ENCODE data around the gene TBC1D4. TPM values are rescaled to one million over a fixed set of nuclear protein-coding genes. Genes with fewer than 3 reads are reported as not detected.
A peak's percentile ranks its signal among the peaks of the same experiment; 100 is the strongest.

The TBC1D4 gene
- 9.0 TPM for polyA plus RNA-seq (2012; ENCODE audit: insufficient read length, low read depth)

GRCh38 chr13:75482070-75482819 lies at the start of gene TBC1D4:
TBC1D4 (minus strand) TSS chr13:75482169; CDS start chr13:75481767, 402 bp downstream.
- TF ChIP-seq POLR2AphosphoS5 (IDR thresholded peaks at IDR 0.05; ENCODE audit: low read depth, low read length), result peak; percentile 52
- no peak for TF ChIP-seq FOXP2 (optimal IDR thresholded peaks at IDR 0.05; ENCODE audit: borderline replicate concordance, extremely low read depth, extremely low read length, insufficient read depth)

- TF ChIP-seq FOXP2 (optimal IDR thresholded peaks at IDR 0.05; ENCODE audit: borderline replicate concordance, extremely low read depth, extremely low read length, insufficient read depth) (no peak), SIN3A (IDR thresholded peaks at IDR 0.05; ENCODE audit: borderline replicate concordance, insufficient read depth, low read length) (no peak), REST (IDR thresholded peaks at IDR 0.05; ENCODE audit: insufficient read depth in 1 of 2, low read depth in 2 of 2, low read length in 2 of 2) (no peak), TAF1 (IDR thresholded peaks at IDR 0.05; ENCODE audit: borderline replicate concordance, insufficient read depth, low read length) (no peak), POLR2AphosphoS5 (IDR thresholded peaks at IDR 0.05; ENCODE audit: low read depth, low read length) (no peak)
Observed at GRCh38 chr13:75530549-75530961, 48.6 kb upstream of the TBC1D4 start.

- no peak for TF ChIP-seq REST (IDR thresholded peaks at IDR 0.05; ENCODE audit: insufficient read depth in 1 of 2, low read depth in 2 of 2, low read length in 2 of 2)
- TF ChIP-seq FOXP2 (optimal IDR thresholded peaks at IDR 0.05; ENCODE audit: borderline replicate concordance, extremely low read depth, extremely low read length, insufficient read depth), result no peak
- TF ChIP-seq TAF1 (IDR thresholded peaks at IDR 0.05; ENCODE audit: borderline replicate concordance, insufficient read depth, low read length), result no peak
- TF ChIP-seq POLR2AphosphoS5 (IDR thresholded peaks at IDR 0.05; ENCODE audit: low read depth, low read length), result no peak
- no peak for TF ChIP-seq SIN3A (IDR thresholded peaks at IDR 0.05; ENCODE audit: borderline replicate concordance, insufficient read depth, low read length)
Observed at GRCh38 chr13:75521956-75522355, 40.0 kb upstream of the TBC1D4 start.

- TF ChIP-seq REST (IDR thresholded peaks at IDR 0.05; ENCODE audit: insufficient read depth in 1 of 2, low read depth in 2 of 2, low read length in 2 of 2) (no peak), TAF1 (IDR thresholded peaks at IDR 0.05; ENCODE audit: borderline replicate concordance, insufficient read depth, low read length) (no peak), SIN3A (IDR thresholded peaks at IDR 0.05; ENCODE audit: borderline replicate concordance, insufficient read depth, low read length) (no peak)
Observed at GRCh38 chr13:75518439-75519088, 36.6 kb upstream of the TBC1D4 start.

- TF ChIP-seq POLR2AphosphoS5 (IDR thresholded peaks at IDR 0.05; ENCODE audit: low read depth, low read length), result no peak
- TF ChIP-seq TAF1 (IDR thresholded peaks at IDR 0.05; ENCODE audit: borderline replicate concordance, insufficient read depth, low read length), result no peak
- TF ChIP-seq REST (IDR thresholded peaks at IDR 0.05; ENCODE audit: insufficient read depth in 1 of 2, low read depth in 2 of 2, low read length in 2 of 2), result no peak
- TF ChIP-seq FOXP2 (optimal IDR thresholded peaks at IDR 0.05; ENCODE audit: borderline replicate concordance, extremely low read depth, extremely low read length, insufficient read depth), result no peak
- TF ChIP-seq SIN3A (IDR thresholded peaks at IDR 0.05; ENCODE audit: borderline replicate concordance, insufficient read depth, low read length), result no peak
Observed at GRCh38 chr13:75514080-75514995, 32.4 kb upstream of the TBC1D4 start.
